ENCODE results near the gene ADAMTSL3. TPM values are rescaled to one million over a fixed set of nuclear protein-coding genes. Genes with fewer than 3 reads are reported as not detected.

Gene ADAMTSL3
- total and polyA plus RNA-seq, 2 of the 4 experiments (the other 2 are of a cell fraction) = under 0.01 to 0.02 TPM

- no TSS peak for BruUV-seq (replicated peaks)
- Histone ChIP-seq H4K8ac (ENCODE audit: low read depth in 2 of 2, low read length in 2 of 2) (no peak overlapping the region), H3K56ac (ENCODE audit: extremely low read depth, insufficient read depth, low read length) (no peak overlapping the region), H2AFZ (replicated peaks; ENCODE audit: low read length, poor library complexity) (no peak overlapping the region), H3K4ac (ENCODE audit: low read depth, low read length) (no peak overlapping the region), H2BK120ac (ENCODE audit: low read depth, low read length) (no peak overlapping the region), H2BK5ac (ENCODE audit: low read depth, low read length, poor library complexity, severe bottlenecking) (no peak overlapping the region), H2AK9ac (replicated peaks; ENCODE audit: low read depth, low read length, poor library complexity) (no peak overlapping the region), H3K9me3 (ENCODE audit: control insufficient read depth, insufficient read depth, low read length) (no peaks in the 10 kb centered on the region; the same call in 1 of the 2 replicates), H4K91ac (ENCODE audit: insufficient read depth, low read depth, low read length) (no peak overlapping the region), H3K4me3 (ENCODE audit: insufficient read depth, low read depth, low read length) (no peak overlapping the region), H3K27me3 (ENCODE audit: control insufficient read depth, insufficient read depth, low read length) (no peaks in the 10 kb centered on the region), H3K23ac (ENCODE audit: low read depth, low read length) (no peak overlapping the region), H3K14ac (replicated peaks; ENCODE audit: low read depth, low read length) (no peak overlapping the region), H3K18ac (ENCODE audit: low read depth, low read length) (no peak overlapping the region), H2BK15ac (ENCODE audit: low read depth, low read length) (no peak overlapping the region), H3K4me1 (ENCODE audit: control insufficient read depth, insufficient read depth, low read length) (no peaks in the 10 kb centered on the region), H4K5ac (ENCODE audit: low read depth, low read length) (no peak overlapping the region), H3K27ac (ENCODE audit: insufficient read depth, low read length) (no peak overlapping the region), H3K9me1 (ENCODE audit: insufficient read depth, low read length) (no peaks in the 10 kb centered on the region), H3K79me1 (ENCODE audit: low read depth in 1 of 2, low read length in 2 of 2) (no peaks in the 10 kb centered on the region), H2AK5ac (ENCODE audit: low read depth, low read length) (no peak overlapping the region), H2BK20ac (ENCODE audit: low read depth, low read length) (no peak overlapping the region), H3K36me3 (ENCODE audit: control insufficient read depth, insufficient read depth, low read length) (no peaks in the 10 kb centered on the region), H3K9ac (ENCODE audit: low read depth, low read length) (no peak overlapping the region), H3K4me2 (ENCODE audit: low read depth, low read length) (no peak overlapping the region), H4K20me1 (ENCODE audit: insufficient read depth, low read length) (no peaks in the 10 kb centered on the region)
- no peak for TF ChIP-seq SMC3 (IDR thresholded peaks at IDR 0.05; ENCODE audit: low read depth, low read length)
- TF ChIP-seq POLR2A (IDR thresholded peaks at IDR 0.05; ENCODE audit: low read depth, low read length) = no peak
- TF ChIP-seq FOS (IDR thresholded peaks at IDR 0.05; ENCODE audit: low read depth, low read length) = no peak
- no peak for TF ChIP-seq CHD1 (IDR thresholded peaks at IDR 0.05; ENCODE audit: low read depth, low read length)
- no peak for TF ChIP-seq MAZ (IDR thresholded peaks at IDR 0.05; ENCODE audit: borderline replicate concordance, low read depth, low read length)
- TF ChIP-seq BHLHE40 (IDR thresholded peaks at IDR 0.05; ENCODE audit: low read depth, low read length) = no peak
- no peak for TF ChIP-seq RCOR1 (IDR thresholded peaks at IDR 0.05; ENCODE audit: insufficient replicate concordance, low read length)
- no peak for TF ChIP-seq CTCF (conservative IDR thresholded peaks at IDR 0.05; ENCODE audit: low read depth, low read length)
- TF ChIP-seq USF2 (IDR thresholded peaks at IDR 0.05; ENCODE audit: low read depth, low read length) = no peak
- no peak for TF ChIP-seq MAFK (IDR thresholded peaks at IDR 0.05; ENCODE audit: low read depth, low read length)
- TF ChIP-seq NFE2L2 (IDR thresholded peaks at IDR 0.05; ENCODE audit: low read depth, low read length) = no peak
- no peak for TF ChIP-seq RAD21 (IDR thresholded peaks at IDR 0.05; ENCODE audit: low read length)
- no CpG with 5 or more reads among the region's 5 CpGs for WGBS, 2 experiments (ENCODE audit: extremely low coverage in 2 of 2, insufficient read length in 1 of 2)
- DNase-seq (no peak), ATAC-seq (ENCODE audit: low read depth) (no peak)
- intact Hi-C loops (cut with micrococcal nuclease) = no loop called here
- POLR2A ChIA-PET (ENCODE audit: unreplicated experiment) = no interaction called here
- in situ Hi-C loops (cut with MboI; ENCODE audit: low sequenced_read_pairs) = no loop called here
- dilution Hi-C loops (cut with HindIII; ENCODE audit: low sequenced_read_pairs, unreplicated experiment) = no loop called here
- CTCF ChIA-PET = no interaction called here
Measured at GRCh38 chr15:83762367-83762766, 108.4 kb downstream of the ADAMTSL3 start.
